HG02610 (cell line): ENCODE measurements around the gene RNF217.

Source experiments
- ATAC-seq: cut with Tn5 transposase; IDR thresholded peaks from one replicate; pipeline ENCODE4 v1.9.1; 2021; ENCODE audit warnings: mild to moderate bottlenecking, moderate library complexity; ENCODE audit not compliant: unreplicated experiment

Gene RNF217

DNA sequence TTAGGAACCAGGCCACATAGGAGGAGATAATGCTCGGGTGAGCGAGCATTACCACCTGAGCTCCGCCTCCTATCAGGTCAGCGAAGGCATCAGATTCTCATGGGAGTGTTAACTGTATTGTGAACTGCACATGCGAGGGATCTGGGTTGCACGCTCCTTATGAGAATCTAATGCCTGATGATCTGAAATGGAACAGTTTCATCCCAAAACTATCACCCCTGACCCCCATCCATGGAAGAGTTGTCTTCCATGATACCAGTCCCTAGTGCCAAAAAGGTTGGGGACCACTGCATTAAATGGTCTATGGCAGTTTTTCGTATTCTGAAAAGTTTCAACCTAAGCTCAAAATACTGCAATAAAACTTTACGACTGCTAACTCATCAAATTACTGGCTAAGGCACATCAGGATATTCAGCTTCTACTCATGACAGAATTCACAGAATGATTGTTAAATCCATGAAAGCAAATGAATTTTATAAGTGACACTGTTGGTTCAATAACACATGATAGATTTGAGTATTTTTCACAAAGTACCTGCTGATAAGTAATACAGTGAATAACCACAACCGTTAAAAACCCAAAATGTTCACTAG, 25.9 kb downstream of the RNF217 start:
- ATAC-seq = no peak

DNA sequence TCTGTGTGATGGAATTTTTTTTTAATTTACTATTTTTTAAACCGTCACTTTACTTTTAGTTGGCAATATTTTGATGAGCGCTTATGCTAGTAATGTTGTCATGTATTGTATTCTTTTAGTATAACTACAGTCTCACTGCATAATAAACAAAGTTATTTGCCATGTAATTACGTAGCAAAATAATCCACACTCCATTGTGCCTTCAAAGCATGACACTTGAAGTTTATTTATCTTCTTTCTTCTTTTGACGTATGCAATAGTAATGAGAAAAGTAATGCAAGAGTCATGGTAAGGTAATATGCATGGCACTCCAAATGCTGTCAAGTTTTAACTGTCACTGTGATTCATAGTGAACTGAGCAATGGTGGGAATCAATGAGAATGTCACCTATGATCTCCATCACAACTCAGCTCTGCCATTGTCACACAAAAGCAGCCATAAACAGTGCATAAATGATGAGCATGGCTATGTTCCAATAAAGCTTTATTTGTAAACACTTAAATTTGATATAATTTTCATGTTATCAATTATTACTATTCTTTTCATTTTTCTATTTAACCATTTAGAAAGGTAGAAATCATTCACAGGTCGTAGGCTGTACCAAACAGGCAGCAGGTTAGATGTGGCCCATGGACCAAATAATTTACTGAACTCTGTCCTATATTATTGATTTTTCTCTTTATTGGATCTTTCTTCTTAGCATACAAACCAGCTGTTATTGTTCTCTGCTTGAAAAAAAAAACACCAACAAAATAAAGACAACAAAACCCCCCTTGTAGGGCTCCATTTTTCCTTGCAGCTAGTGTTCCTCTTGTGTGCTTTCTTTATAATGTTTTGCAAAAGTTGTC, 27.1 kb downstream of the RNF217 start:
- ATAC-seq = no peak

DNA sequence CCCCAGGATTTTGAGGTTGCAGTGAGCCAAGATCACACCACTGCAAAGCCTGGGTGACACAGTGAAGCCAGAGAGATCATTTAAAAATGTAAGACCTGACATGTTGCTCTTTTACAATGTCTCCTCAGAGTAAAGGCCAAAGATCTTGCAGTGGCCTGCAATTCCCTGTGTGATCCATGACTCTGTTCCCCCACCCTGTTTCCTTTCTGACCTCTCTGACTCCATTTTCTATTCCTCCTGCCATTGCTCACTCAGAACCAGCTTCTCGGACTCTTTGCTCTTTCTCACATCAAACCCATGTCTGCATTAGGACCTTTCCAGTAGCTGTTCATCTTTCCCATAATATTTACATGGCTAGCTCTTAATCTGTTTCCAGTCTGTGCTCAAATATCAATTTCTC, 28.8 kb downstream of the RNF217 start:
- no peak for ATAC-seq

DNA sequence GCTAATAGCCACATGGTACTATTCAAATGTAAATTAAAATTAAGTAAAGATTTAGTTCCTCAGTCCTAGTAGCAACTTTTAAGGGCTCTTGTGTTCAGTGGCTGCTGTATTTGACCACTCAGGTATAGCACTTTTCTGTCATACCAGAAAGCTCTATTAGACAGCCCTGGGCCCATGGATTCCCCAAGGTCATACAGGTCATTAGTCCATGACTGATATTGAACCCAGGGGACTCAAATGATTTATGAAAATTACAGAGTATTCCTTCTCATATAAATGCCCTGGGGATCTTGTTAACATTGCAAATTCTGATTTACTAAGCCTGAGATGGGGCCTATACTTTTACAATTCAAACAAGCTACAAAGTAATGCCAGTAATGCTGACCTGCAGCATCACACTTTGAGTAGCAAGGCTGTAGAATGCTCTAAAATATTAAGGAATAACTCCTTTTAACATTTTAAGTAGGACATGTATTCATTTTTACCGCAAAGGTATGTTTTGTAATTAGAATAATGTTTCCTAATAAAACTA, 29.6 kb downstream of the RNF217 start:
- no peak for ATAC-seq

DNA sequence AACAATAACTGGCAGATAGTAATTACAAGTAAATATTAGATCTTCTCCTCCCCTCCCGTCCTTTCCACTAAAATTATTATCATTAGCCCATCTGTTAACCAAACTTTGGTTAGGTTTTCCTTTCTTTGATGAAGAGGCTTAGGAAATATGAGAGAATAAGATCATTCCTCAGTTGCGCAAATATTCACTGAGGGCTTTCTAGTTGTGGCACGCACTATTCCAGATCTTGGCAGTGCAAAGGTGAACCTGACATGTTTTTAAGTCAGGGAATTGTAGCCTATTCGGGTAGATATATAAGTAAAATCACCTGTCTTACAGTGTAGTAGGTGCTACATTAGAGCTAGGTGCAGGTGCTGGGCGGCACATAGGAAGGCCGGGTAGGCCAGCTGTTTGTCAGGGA, 31.1 kb downstream of the RNF217 start:
- ATAC-seq = no peak

DNA sequence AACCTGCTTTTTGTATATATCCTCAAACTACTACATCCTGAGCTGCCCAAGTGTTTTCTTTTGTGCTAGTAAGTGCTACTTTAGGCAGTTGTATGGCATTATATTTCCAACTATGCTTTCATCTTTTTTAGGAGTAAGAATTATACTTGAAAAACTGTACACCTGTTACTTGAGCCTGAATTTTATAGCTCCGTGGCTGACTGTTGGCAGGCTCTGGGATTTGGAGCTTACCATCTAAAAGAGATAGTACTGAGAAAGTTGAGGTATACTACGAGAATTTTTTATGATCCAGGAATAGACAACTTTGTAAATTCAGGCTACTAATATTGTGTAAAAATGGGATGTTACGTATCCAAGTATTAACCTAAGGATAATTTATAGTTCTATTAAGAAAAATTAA, 32.4 kb downstream of the RNF217 start:
- ATAC-seq = no peak

DNA sequence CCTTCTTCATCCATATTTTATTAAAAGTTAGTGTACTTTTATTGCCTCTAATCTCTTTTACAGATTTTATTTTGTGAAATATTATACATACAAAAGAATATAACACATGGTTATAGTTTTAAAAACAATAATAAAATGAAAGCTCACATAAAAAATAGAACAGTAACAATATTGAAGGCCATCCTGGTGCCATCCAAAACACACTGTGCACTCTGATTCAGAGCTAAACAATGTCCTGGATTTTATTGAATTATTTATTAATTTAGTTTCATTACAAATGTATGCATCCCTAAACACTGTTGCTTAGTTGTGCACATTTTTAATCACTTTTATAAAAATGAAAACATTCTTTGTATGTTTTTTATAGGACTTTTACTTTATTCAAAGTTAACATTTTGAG, 32.9 kb downstream of the RNF217 start:
- no peak for ATAC-seq

DNA sequence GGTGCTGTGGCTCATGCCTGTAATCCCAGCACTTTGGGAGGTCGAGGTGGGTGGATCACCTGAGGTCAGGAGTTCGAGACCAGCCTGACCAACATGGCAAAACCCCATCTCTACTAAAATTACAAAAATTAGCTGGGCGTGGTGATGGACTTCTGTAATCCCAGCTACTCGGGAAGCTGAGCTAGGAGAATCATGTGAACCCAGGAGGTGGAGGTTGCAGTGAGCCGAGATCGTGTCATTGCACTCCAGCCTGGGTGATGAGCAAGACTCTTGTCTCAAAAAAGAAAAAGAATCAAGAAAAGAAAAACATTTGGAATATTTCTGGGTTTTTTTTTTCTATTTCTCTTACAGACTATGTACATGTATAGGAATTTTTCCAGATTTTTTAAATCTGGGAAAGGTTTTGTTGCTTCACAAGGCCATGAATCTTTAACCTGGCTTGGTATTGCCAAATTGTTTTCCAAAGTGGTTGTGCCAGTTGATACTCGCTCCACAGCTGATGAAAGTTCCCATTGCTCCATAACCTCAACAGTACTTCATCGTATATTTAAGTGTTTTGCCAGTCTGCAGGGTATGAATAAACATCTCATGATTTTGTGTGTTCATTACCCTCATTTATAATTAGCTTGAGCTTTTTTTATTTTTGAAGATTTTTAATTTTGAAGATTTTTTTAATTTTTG, 33.5 kb downstream of the RNF217 start:
- no peak for ATAC-seq

DNA sequence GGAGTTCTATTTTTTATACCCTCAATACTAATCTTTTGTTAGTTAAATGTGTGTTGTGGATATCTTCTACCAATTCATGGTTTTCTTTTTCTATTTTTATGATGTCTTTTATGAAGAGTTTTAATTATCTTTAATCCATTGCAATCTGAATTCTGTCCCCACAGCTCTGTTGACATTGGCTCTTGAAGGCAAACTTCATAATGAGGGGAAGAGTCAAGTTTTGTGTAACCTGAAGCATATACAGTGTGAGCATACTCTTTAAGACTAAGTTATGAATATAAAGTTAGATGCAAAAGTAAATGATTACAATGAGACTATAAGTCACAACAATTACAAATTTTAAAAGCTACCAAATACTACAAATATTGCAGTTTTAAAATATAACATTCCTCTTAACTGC, 34.2 kb downstream of the RNF217 start:
- no peak for ATAC-seq

DNA sequence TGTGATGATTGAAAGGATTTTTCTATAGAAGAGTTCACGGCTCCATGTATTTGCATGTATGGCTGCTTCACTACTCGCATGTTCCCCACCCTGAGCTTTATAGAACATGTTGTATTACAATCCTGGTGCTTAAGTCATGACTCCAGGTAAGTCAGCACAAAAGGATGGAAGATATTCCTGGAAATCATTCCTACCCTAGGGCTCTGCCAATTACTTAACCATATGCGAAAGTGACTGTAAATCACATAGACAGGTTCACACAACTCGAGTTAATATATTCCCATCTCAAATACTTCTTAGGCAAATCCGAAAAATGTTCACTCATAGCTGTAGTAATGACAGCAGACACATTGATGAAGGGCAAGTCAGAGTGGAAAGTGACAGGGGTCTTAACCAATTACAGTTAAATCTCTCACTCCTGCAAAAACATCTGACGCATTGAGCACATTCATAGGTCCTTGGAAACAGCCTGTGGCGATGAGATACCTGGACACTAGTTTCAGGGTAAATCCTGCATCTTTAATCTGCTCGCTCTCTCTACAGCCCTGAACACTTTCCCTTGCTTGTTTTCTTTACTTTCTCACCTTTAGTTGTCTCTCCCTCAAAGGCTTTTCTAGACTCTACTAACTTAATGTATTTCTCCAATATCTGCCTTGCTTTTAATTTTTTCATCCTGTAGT, 35.1 kb downstream of the RNF217 start:
- ATAC-seq = no peak

DNA sequence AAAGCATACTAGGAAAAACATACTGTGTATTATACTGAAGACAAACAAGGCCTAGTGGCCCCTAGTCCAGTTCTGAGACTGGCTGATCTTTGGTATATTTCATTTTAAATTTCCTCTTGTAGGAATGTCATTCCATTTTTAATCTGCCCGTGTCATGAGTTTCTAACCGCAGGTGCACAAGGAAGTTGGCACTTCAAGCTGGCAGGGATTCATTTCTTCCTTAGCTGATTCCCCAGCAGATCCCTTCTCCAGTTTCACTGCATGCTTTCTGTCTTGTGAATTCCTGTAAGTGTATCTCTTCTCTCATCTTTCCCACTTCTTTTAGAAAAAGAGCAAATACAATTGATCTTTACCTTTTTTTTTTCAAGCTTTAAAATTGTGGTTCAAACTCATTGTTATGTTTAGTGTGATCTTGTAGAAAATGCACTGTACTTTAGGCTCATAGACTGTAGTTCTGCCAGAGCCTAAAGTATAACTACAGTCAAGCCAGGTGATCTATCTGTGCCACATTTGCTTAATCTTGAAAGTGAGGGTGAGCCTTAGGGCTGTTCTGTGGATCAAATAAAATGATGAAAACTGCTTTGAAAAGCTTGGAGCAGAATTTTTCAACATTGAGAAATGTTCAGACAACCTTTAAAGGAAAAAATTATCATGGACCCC, 37.0 kb downstream of the RNF217 start:
- no peak for ATAC-seq

DNA sequence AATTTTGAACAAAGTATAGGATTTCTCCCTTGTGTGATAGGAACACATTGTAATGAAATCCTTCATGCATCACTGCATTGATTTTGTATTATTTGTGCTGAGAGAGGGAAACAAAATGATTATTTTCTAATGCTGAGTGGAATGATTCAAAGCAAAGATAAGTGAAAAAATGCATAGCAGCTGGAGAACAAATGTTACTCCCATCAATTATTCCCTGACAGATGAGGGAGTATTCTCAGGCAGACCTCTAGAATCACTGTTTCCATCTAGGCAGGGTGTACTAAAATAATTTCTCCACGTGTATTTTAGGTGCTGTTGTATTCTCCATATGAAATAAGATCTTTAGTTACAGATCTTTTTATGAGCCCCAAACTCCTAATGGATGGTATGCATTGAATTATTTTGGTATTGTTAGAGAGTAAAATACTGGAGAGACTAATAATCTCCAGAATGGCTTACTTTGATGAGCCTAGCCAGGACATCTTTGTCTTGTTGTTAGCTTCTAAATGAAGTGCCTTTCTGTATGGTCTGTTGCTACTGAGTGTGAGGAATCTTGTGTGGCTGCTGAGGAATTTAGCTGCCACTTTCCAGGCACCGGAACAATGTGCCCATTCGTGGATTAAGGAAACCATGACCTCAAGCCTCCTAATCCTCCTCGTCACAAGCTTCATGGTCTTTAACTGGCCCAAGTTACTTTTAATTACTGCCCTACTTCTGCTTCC, 39.6 kb downstream of the RNF217 start:
- no peak for ATAC-seq

DNA sequence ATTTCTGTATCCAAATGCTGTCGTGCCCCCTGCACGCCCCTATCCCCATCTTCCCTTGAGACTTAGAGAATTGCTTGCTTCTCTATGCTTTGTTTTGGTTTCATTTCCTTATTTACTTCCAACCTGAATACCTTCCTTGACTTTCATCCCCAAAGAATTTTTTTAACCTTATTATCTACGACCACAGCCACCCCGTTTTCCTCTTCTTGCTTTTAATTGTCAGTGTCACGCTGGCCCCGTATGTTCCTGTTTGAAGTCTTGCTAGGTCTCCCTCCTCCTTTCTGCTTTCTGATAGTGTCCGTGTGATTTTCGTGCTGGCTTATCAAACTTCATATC, 40.1 kb downstream of the RNF217 start:
- no peak for ATAC-seq

DNA sequence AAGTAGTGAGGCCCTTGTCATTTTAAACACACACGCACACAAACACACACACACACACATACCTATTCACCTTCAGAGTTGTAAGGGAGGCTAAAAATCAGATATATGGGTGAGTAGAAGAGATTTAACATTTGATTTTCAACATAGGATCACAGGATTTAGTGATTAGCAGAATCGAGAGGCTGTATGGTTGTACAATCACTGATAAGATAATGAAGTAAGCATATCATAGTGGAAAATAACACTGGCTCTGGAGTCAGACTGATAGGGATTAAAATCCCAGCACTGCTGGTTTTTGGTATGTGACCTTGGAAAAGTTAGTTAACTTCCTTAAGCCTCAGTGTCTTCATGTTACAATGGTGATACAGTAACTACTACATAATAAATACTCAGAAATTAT, 40.8 kb downstream of the RNF217 start:
- no peak for ATAC-seq

DNA sequence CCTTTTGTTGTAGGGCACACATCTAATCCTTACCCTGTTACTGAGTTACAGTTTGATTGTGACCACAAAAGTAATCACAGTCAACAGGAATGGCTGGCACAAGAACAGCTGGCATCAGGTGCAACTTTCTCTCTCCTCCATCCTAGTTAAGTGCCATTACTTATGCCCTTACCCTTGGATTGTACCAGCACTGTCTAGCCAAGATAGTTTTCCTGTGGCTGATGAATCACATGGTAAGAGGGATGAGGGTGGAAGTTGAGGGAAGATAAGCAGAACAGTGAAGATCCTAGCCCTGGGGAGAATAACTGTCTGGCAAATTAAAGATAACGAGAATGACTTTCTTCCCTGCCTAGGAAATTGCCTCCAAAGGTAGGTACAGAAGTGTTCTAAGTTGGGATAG, 42.0 kb downstream of the RNF217 start:
- no peak for ATAC-seq

DNA sequence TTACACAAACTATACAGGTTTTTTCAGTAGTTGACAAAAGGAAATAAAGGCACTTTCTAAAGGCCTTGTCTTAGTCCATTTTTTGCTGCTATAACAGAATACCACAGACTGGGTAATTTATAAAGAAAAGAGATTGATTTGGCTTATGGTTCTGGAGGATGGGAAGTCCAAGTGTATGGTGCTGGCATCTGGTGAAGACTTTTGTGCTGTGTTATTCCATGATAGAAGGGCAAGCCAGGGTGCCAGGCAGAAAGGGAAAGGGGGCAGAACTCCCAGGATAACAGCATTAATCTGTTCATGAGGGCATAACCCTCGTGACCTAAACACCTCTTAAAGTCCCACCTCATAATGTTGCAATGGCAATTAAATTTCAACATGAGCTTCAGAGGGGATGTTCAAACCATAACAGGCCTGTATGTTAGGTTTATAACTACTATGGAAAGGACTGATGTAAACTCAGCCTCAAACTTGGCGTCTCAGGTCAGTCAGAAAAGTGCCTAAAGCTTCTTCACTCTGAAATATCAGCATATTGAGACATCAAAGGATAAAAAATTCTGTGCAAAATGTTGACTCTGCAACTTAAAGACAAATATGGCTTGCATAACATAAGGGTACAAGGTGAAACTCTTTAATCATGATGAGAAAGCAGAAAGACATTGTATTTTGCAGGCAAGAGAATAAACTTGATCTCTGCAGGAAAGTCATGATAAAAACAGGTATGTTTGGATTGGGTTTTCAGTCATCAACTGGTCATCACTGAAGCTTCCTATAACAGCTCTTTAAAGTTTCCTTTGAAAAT, 42.8 kb downstream of the RNF217 start:
- no peak for ATAC-seq

DNA sequence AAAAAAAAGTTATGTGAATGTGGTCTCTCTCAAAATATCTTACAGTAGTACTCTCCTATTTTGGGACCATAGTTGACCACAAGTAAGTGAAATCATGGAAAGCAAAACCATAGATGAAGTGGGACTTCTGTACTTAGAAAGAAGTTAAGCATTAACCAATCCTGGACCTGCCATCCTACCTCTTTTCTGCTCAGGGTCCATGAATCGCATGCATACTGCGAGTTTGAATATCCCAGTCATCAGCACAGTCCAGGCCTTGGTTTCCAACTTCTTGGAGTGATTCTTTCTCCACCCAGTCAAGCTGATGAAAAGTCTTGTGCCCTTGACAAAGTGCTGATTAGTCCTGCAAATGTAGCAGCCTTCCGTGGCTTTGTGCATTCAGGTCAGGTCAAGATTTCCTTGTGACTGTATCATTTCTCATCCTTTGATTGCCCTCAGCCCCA, 46.0 kb downstream of the RNF217 start:
- no peak for ATAC-seq

DNA sequence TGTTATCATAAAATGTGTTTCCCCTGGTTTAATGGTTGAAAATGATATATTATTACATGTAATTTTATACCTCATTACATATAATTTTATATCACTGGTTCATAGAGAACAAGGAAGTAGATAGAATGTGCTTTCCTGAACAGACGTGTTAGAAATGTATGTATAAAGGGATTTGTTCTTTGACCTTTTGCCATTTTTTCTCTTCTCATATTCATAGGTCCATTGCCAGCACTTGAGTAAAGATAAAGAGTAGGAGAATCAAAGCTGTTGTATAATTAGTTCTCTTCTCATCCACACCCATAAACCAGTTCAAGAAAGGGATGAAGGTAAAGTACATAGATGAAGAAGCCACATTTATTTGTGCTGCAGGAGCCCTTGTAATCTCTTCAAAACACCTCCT, 46.7 kb downstream of the RNF217 start:
- no peak for ATAC-seq

DNA sequence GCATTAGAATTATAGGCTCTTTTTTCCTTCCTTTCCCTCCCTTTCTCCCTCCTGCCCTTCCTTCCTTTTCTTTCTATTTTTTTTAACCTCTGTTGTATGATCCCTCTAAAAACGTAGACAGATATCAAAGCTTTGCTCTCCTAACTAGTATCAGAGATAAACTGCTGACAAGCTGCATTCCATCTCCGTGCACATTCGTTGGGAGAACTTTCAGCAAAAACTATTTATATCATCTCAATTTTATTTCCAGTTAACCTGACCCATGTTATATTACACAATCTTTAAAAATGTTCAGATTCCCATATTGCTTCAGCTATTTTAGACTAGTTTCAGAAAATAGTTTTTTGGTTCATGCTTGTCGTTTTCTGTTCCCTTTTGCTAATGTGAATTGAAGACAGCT, 47.3 kb downstream of the RNF217 start:
- no peak for ATAC-seq
